Lower lobe of right lung (tissue), 2 donors: ENCODE measurements around the gene EXOSC5. TPM values are rescaled to one million over a fixed set of nuclear protein-coding genes. Genes with fewer than 3 reads are reported as not detected.

ENCODE experiments used
- ATAC-seq, 2 donors: fragments of 200-7000 bp; cut with Tn5 transposase; one replicate each; pipeline ENCODE4 v1.9.1; 2020 to 2022; ENCODE audit warnings: mild to moderate bottlenecking in 2 of 2, moderate library complexity in 2 of 2
- DNase-seq: peaks from one replicate; pipeline ENCODE4 v3.0.0-alpha.2; 2020
- H3K27ac ChIP-seq: fragments of 200-600 bp; one replicate; pipeline ENCODE4 v1.8.0; 2022
- H3K27me3 ChIP-seq: fragments of 200-600 bp; one replicate; pipeline ENCODE4 v1.8.0; 2022; ENCODE audit warnings: low read depth
- H3K36me3 ChIP-seq: fragments of 200-600 bp; one replicate; pipeline ENCODE4 v1.8.0; 2022; ENCODE audit warnings: mild to moderate bottlenecking
- H3K4me1 ChIP-seq: fragments of 200-600 bp; one replicate; pipeline ENCODE4 v1.8.0; 2022
- H3K4me3 ChIP-seq: fragments of 200-600 bp; one replicate; pipeline ENCODE4 v1.8.0; 2022; ENCODE audit warnings: mild to moderate bottlenecking
- H3K9me3 ChIP-seq: fragments of 200-600 bp; one replicate; pipeline ENCODE4 v1.8.0; 2022
- CTCF ChIP-seq: fragments of 200-600 bp; IDR thresholded peaks from one replicate; pipeline ENCODE4 v1.8.0; 2022; ENCODE audit warnings: antibody characterized with exemption, mild to moderate bottlenecking
- intact Hi-C: fragments of 100-400 bp; cut with DNase I; formaldehyde crosslinking; loops from one replicate; pipeline ENCODE4 v1.11.0; 2022
- total RNA-seq: library from RNA; stranded (reverse); fragmentation: NEBNext Ultra II Directional; extraction: Animal tissue kit (Norgen Biotek cat#: 25700); gene quantifications from one replicate; pipeline ENCODE4 v1.2.1, GENCODE V29; 2021
- donor health status: DM: no; HTN: yes; CAD: no; lungs with severe emphysema.

The EXOSC5 gene
- total RNA-seq, 1 donor from 2014 or later: 13.2 TPM

- peak overlapping the region; percentile 70 for H3K4me3 ChIP-seq
- DNase-seq (peak; percentile 74), ATAC-seq (peak; percentile 2 to 15)
- H3K27me3 ChIP-seq: no peaks in the 10 kb centered on the region
- no peaks in the 10 kb centered on the region for H3K9me3 ChIP-seq
- intact Hi-C loops: no loop called here
- H3K27ac ChIP-seq: peak overlapping the region; percentile 88
- no peak for TF ChIP-seq CTCF
- peaks cover 64% of the 10 kb centered on the region for H3K36me3 ChIP-seq
- H3K4me1 ChIP-seq: peaks cover 77% of the 10 kb centered on the region
These were observed 27.4 kb upstream of the EXOSC5 start for GRCh38 chr19:41424335-41425173.

DNA sequence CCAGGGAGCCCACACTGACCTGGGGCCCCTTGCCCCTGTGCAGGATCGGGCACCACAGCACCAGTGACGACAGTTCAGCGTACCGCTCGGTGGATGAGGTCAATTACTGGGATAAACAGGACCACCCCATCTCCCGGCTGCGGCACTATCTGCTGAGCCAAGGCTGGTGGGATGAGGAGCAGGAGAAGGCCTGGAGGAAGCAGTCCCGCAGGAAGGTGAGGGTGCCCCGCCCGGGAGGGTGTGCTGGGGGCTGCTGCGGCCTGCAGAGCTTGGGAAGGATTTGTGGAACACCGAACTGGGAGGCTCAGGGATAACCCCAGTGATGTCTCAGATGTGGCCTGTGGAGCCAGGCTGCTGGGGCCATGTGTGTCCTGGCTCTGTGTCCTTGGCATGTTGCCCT lies 25.8 kb upstream of the EXOSC5 start:
- no peak for TF ChIP-seq CTCF
- peaks cover 80% of the 10 kb centered on the region for H3K36me3 ChIP-seq
- no peaks in the 10 kb centered on the region for H3K9me3 ChIP-seq
- H3K4me3 ChIP-seq: no peak overlapping the region
- peaks cover 71% of the 10 kb centered on the region for H3K4me1 ChIP-seq
- ATAC-seq (no peak), DNase-seq (no peak)
- H3K27ac ChIP-seq: no peak overlapping the region
- intact Hi-C loops: no loop called here
- H3K27me3 ChIP-seq: no peaks in the 10 kb centered on the region

DNA sequence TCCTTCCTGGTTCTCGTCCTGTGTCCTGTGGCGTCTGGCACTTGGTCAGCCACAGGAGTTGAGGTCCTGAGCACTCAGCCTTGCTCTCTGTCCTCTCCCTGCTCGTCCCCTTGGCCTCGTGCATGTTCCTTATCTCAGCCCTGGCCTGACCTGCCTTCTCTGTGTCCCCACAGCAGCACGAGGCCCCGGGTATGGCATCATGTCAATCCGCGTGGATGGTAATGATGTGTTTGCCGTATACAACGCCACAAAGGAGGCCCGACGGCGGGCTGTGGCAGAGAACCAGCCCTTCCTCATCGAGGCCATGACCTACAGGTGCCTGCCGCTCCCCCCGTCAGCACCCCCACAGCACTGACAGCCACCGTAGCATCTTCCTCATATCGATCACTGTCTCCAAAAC lies 25.3 kb upstream of the EXOSC5 start:
- Histone ChIP-seq H3K4me1 (peaks cover 69% of the 10 kb centered on the region), H3K4me3 (no peak overlapping the region), H3K9me3 (no peaks in the 10 kb centered on the region), H3K27ac (no peak overlapping the region), H3K36me3 (peaks cover 81% of the 10 kb centered on the region), H3K27me3 (no peaks in the 10 kb centered on the region)
- no peak for ATAC-seq
- intact Hi-C loops: no loop called here
- no peak for TF ChIP-seq CTCF
- no peak for DNase-seq

DNA sequence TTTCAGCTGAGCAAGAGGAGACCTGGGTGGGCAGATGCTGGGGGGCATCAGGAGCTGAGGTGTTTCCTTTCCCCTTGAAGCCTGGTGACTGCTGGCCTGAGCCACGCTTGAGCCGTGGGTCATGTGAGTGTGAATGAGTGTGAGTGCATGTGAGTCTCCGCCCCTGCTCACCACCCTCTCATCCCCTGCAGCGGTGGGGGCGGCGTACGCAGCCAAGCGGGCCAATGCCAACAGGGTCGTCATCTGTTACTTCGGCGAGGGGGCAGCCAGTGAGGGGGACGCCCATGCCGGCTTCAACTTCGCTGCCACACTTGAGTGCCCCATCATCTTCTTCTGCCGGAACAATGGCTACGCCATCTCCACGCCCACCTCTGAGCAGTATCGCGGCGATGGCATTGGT lies 24.8 kb upstream of the EXOSC5 start:
- Histone ChIP-seq H3K4me3 (no peak overlapping the region), H3K36me3 (peaks cover 85% of the 10 kb centered on the region), H3K9me3 (no peaks in the 10 kb centered on the region), H3K4me1 (peaks cover 66% of the 10 kb centered on the region), H3K27me3 (no peaks in the 10 kb centered on the region), H3K27ac (no peak overlapping the region)
- intact Hi-C loops: no loop called here
- ATAC-seq (no peak), DNase-seq (no peak)
- no peak for TF ChIP-seq CTCF

- H3K27ac ChIP-seq: peak overlapping the region; percentile 69
- TF ChIP-seq CTCF: no peak
- intact Hi-C loops: no loop called here
- H3K4me1 ChIP-seq: peaks cover 60% of the 10 kb centered on the region
- no peaks in the 10 kb centered on the region for H3K27me3 ChIP-seq
- H3K9me3 ChIP-seq: no peaks in the 10 kb centered on the region
- ATAC-seq: no peak
- DNase-seq: no peak
- peaks cover 90% of the 10 kb centered on the region for H3K36me3 ChIP-seq
- H3K4me3 ChIP-seq: no peak overlapping the region
These were observed 24.2 kb upstream of the EXOSC5 start for GRCh38 chr19:41421314-41421713.
